HCT116 (cell line): Measurements from ENCODE around the gene KCNH2. TPM values are rescaled to one million over a fixed set of nuclear protein-coding genes. Genes with fewer than 3 reads are reported as not detected.

Source experiments
- ATAC-seq: fragments of 200-7000 bp; cut with Tn5 transposase; 2 replicates; pipeline ENCODE4 v1.9.1; 2020; ENCODE audit warnings: mild to moderate bottlenecking, moderate library complexity
- BruUV-seq: library from RNA; stranded (reverse); fragments of 400-500 nt; replicated peaks from 2 replicates; lab custom pipeline; 2021; lab: Mats Ljungman, UMichigan
- CTCF ChIA-PET: fragments of 300-600 bp; sonication (Branson Sonifier 250); formaldehyde crosslinking; loops from one replicate; lab custom pipeline; 2021; ENCODE audit warnings: antibody characterized with exemption; lab: Charles Lee
- POLR2A ChIA-PET: fragments of 300-600, 350-600 bp; sonication (Branson Sonifier 250); formaldehyde crosslinking; loops from one replicate; lab custom pipeline; 2021; ENCODE audit warnings: antibody characterized with exemption; lab: Charles Lee
- RAD21 ChIA-PET, 2 experiments: fragments of 300-600 bp; sonication (Branson Sonifier 250); formaldehyde crosslinking; loops; one replicate each; lab custom pipeline; 2023; ENCODE audit warnings: low total read pairs in 2 of 2; ENCODE audit not compliant: uncharacterized antibody in 2 of 2, unreplicated experiment in 2 of 2, low non-redundant PET in 1 of 2; lab: Charles Lee
- DNase-seq: peaks from one replicate; pipeline ENCODE4 v3.0.0-alpha.2; 2010; ENCODE audit warnings: low read depth, low spot score
- H2AFZ ChIP-seq: fragments of 200-600 bp; shearing (Covaris generic), sonication (generic); 2 replicates; pipeline ENCODE4 v1.6.1; 2017; ENCODE audit warnings: low read depth, mixed run types, mixed read lengths, antibody characterized with exemption, low read length; ENCODE audit not compliant: poor library complexity, severe bottlenecking
- H3K27ac ChIP-seq: 2 replicates; pipeline ENCODE4 v1.5.1; 2012; ENCODE audit warnings: low read depth, low read length
- H3K27me3 ChIP-seq: fragments of 200-600 bp; sonication (generic); 2 replicates; pipeline ENCODE4 v1.6.1; 2016; ENCODE audit warnings: mixed run types, low read length, mixed read lengths; ENCODE audit not compliant: insufficient read depth
- H3K36me3 ChIP-seq, 2 experiments: fragments of 200-500 bp in 1 of 2; fragments of 200-600 bp in 1 of 2; sonication (Bioruptor generic) in 1 of 2; sonication (generic) in 1 of 2; 2 replicates each; pipeline versions ENCODE4 v1.5.1 to v1.6.1; 2014 to 2016; ENCODE audit warnings: low read length in 2 of 2, inconsistent platforms in 1 of 2, mixed read lengths in 1 of 2, mixed run types in 1 of 2; ENCODE audit not compliant: insufficient read depth in 2 of 2, control insufficient read depth in 1 of 2
- H3K4me1 ChIP-seq, 2 experiments: fragments of 200-600 bp in 1 of 2; sonication (generic) in 1 of 2; 2 replicates each; pipeline versions ENCODE4 v1.5.1 to v1.6.1; 2012 to 2017; ENCODE audit warnings: low read length in 2 of 2, inconsistent platforms in 1 of 2, mild to moderate bottlenecking in 1 of 2, mixed read lengths in 1 of 2, mixed run types in 1 of 2, moderate library complexity in 1 of 2; ENCODE audit not compliant: insufficient read depth in 2 of 2, control insufficient read depth in 1 of 2
- H3K4me2 ChIP-seq: fragments of 200-600 bp; sonication (generic); 2 replicates; pipeline ENCODE4 v1.6.1; 2017; ENCODE audit warnings: mixed run types, low read length, mixed read lengths
- H3K4me3 ChIP-seq, 2 experiments: fragments of 200-600 bp in 1 of 2; sonication (generic) in 1 of 2; replicated peaks in 1 of 2; 2 replicates each; pipeline ENCODE4 v1.5.1; 2011 to 2016; ENCODE audit warnings: low read length in 2 of 2, control low read depth in 1 of 2, low read depth in 1 of 2, mild to moderate bottlenecking in 1 of 2, mixed read lengths in 1 of 2, mixed run types in 1 of 2
- H3K79me2 ChIP-seq: fragments of 200-600 bp; sonication (generic); 2 replicates; pipeline ENCODE4 v1.6.1; 2017; ENCODE audit warnings: mild to moderate bottlenecking, mixed run types, low read length, moderate library complexity, mixed read lengths; ENCODE audit not compliant: insufficient read depth
- H3K9ac ChIP-seq: fragments of 200-600 bp; sonication (generic); 2 replicates; pipeline ENCODE4 v1.6.1; 2016; ENCODE audit warnings: low read length, mixed read lengths
- H3K9me2 ChIP-seq: fragments of 200-600 bp; sonication (generic), shearing (Covaris generic); 2 replicates; pipeline ENCODE4 v1.6.1; 2017; ENCODE audit warnings: mixed run types, mild to moderate bottlenecking, moderate library complexity; ENCODE audit not compliant: insufficient read depth
- H3K9me3 ChIP-seq, 2 experiments: fragments of 200-500 bp in 1 of 2; fragments of 200-600 bp in 1 of 2; sonication (Bioruptor generic) in 1 of 2; sonication (generic) in 1 of 2; 2 replicates each; pipeline ENCODE4 v1.6.1; 2014 to 2017; ENCODE audit warnings: low read length in 2 of 2, mixed read lengths in 2 of 2, inconsistent platforms in 1 of 2, low read depth in 1 of 2, mild to moderate bottlenecking in 1 of 2, mixed run types in 1 of 2, moderate library complexity in 1 of 2; ENCODE audit not compliant: control insufficient read depth in 1 of 2, insufficient read depth in 1 of 2
- H4K20me1 ChIP-seq: fragments of 200-600 bp; sonication (generic), shearing (Covaris generic); 2 replicates; pipeline ENCODE4 v1.6.1; 2017; ENCODE audit warnings: mixed run types, mild to moderate bottlenecking, moderate library complexity; ENCODE audit not compliant: insufficient read depth
- ATF3 ChIP-seq: IDR thresholded peaks from 2 replicates; pipeline ENCODE4 v1.6.1; 2012
- CEBPB ChIP-seq: IDR thresholded peaks from 2 replicates; pipeline ENCODE4 v1.6.1; 2012; ENCODE audit warnings: low read depth
- EGR1 ChIP-seq: IDR thresholded peaks from 2 replicates; pipeline ENCODE4 v1.6.1; 2012; ENCODE audit warnings: low read depth
- ELF1 ChIP-seq: IDR thresholded peaks from 2 replicates; pipeline ENCODE4 v1.6.1; 2012; ENCODE audit warnings: low read depth, borderline replicate concordance
- EZH2phosphoT487 ChIP-seq: fragments of 200-600 bp; IDR thresholded peaks from 2 replicates; pipeline ENCODE4 v1.6.1; 2018; ENCODE audit warnings: antibody characterized with exemption, borderline replicate concordance
- MAX ChIP-seq: IDR thresholded peaks from 2 replicates; pipeline ENCODE4 v1.6.1; 2012
- REST ChIP-seq: IDR thresholded peaks from 2 replicates; pipeline ENCODE4 v1.6.1; 2012; ENCODE audit warnings: low read depth
- SIN3A ChIP-seq: IDR thresholded peaks from 2 replicates; pipeline ENCODE4 v1.6.1; 2012; ENCODE audit warnings: low read depth
- SP1 ChIP-seq: IDR thresholded peaks from 2 replicates; pipeline ENCODE4 v1.6.1; 2012; ENCODE audit warnings: low read depth
- TCF7L2 ChIP-seq: IDR thresholded peaks from 2 replicates; pipeline ENCODE4 v1.7.0; 2011; ENCODE audit warnings: borderline replicate concordance, inconsistent platforms; ENCODE audit not compliant: insufficient read depth, insufficient read length; ENCODE audit errors: extremely low read depth
- YY1 ChIP-seq: IDR thresholded peaks from 2 replicates; pipeline ENCODE4 v1.6.1; 2011; ENCODE audit warnings: low read length, low read depth, moderate library complexity, mild to moderate bottlenecking; ENCODE audit not compliant: insufficient replicate concordance; ENCODE audit errors: extremely low read depth
- ZBTB33 ChIP-seq: IDR thresholded peaks from 2 replicates; pipeline ENCODE4 v1.6.1; 2011; ENCODE audit warnings: mild to moderate bottlenecking, low read length, moderate library complexity; ENCODE audit not compliant: insufficient replicate concordance; ENCODE audit errors: extremely low read depth
- ZFX ChIP-seq: fragments of 450-650 bp; IDR thresholded peaks from 2 replicates; pipeline ENCODE4 v1.6.1; 2017
- intact Hi-C: fragments of 100-400 bp; cut with micrococcal nuclease; formaldehyde crosslinking; loops from 2 replicates; pipeline ENCODE4 v1.10.0; 2022
- total RNA-seq: library from RNA; stranded (reverse); gene quantifications from one replicate; pipeline ENCODE4 v1.2.1, GENCODE V29; 2021; ENCODE audit not compliant: unreplicated experiment

Gene KCNH2
- total RNA-seq, 1 experiment from 2014 or later: 9.7 TPM

- POLR2A ChIA-PET: no interaction called here
- DNase-seq (no peak), ATAC-seq (peak; percentile 77)
- no peak overlapping the region for H3K9ac ChIP-seq
- intact Hi-C loops: no loop called here
- peaks cover 8 to 31% of the 10 kb centered on the region in 2 experiments; a peak in 2 of 4 replicates for H3K9me3 ChIP-seq
- H4K20me1 ChIP-seq: no peaks in the 10 kb centered on the region
- H2AFZ ChIP-seq: no peak overlapping the region
- peaks cover 0 to 25% of the 10 kb centered on the region in 2 experiments; a peak in 2 of 4 replicates for H3K4me1 ChIP-seq
- no peaks in the 10 kb centered on the region for H3K79me2 ChIP-seq
- H3K36me3 ChIP-seq: no peaks in the 10 kb centered on the region
- no peaks in the 10 kb centered on the region for H3K27me3 ChIP-seq
- no peak overlapping the region for H3K4me2 ChIP-seq
- no peaks in the 10 kb centered on the region for H3K9me2 ChIP-seq
- RAD21 ChIA-PET: no interaction called here
- no TSS peak for BruUV-seq
- no peak overlapping the region for H3K4me3 ChIP-seq
- no peak overlapping the region for H3K27ac ChIP-seq
- no peak for TF ChIP-seq ATF3
- TF ChIP-seq EZH2phosphoT487: no peak
- TF ChIP-seq ELF1: no peak
- no peak for TF ChIP-seq CEBPB
- TF ChIP-seq REST: no peak
- TF ChIP-seq SIN3A: no peak
- TF ChIP-seq TCF7L2: no peak
- no peak for TF ChIP-seq ZBTB33
- TF ChIP-seq EGR1: no peak
- no peak for TF ChIP-seq YY1
- TF ChIP-seq ZFX: no peak
- no peak for TF ChIP-seq MAX
- no peak for TF ChIP-seq SP1
- TF ChIP-seq, all 23 proteins: peak for 0
- CTCF ChIA-PET: interaction anchor here (3.9 kb wide), 1 partner anchor 16 kb away, joined by 21 read pairs; no protein-coding TSS in a partner anchor
Observed at GRCh38 chr7:150992833-150993302, 14.7 kb upstream of the KCNH2 start.
